NOMO-1 (cell line): ENCODE data around the gene TBC1D22A.
A peak's percentile ranks its signal among the peaks of the same experiment; 100 is the strongest.

ENCODE experiments used
- DNase-seq, 2 experiments: peaks; one replicate each; lab custom pipeline; 2025; ENCODE audit not compliant: unreplicated experiment in 2 of 2; lab: John Stamatoyannopoulos, UW

TBC1D22A gene

GRCh38 chr22:46792841-46793261, 30.4 kb downstream of the TBC1D22A start:
- DNase-seq, result no peak

- no peak for DNase-seq
Observed at GRCh38 chr22:46793497-46793896, 31.0 kb downstream of the TBC1D22A start.

GRCh38 chr22:46794067-46794466, 31.6 kb downstream of the TBC1D22A start:
- DNase-seq, result no peak

GRCh38 chr22:46794491-46794890, 32.0 kb downstream of the TBC1D22A start:
- no peak for DNase-seq

GRCh38 chr22:46795140-46795539, 32.7 kb downstream of the TBC1D22A start:
- no peak for DNase-seq

GRCh38 chr22:46795845-46796565, 33.6 kb downstream of the TBC1D22A start:
- DNase-seq, result no peak

GRCh38 chr22:46796566-46797195, 34.2 kb downstream of the TBC1D22A start:
- DNase-seq, result no peak

GRCh38 chr22:46797355-46797754, 34.9 kb downstream of the TBC1D22A start:
- no peak for DNase-seq

- DNase-seq, result no peak
Observed at GRCh38 chr22:46798041-46798365, 35.6 kb downstream of the TBC1D22A start.

- DNase-seq, result peak; percentile 15 to 21
Observed at GRCh38 chr22:46798366-46799350, 36.2 kb downstream of the TBC1D22A start.

- no peak for DNase-seq
Observed at GRCh38 chr22:46799626-46800025, 37.2 kb downstream of the TBC1D22A start.

GRCh38 chr22:46800102-46800857, 37.8 kb downstream of the TBC1D22A start:
- no peak for DNase-seq

- DNase-seq, result no peak
Observed at GRCh38 chr22:46801331-46801811, 38.9 kb downstream of the TBC1D22A start.

GRCh38 chr22:46801826-46802607, 39.6 kb downstream of the TBC1D22A start:
- DNase-seq, result no peak

- no peak for DNase-seq
Observed at GRCh38 chr22:46802608-46803027, 40.2 kb downstream of the TBC1D22A start.

- DNase-seq, result peak; percentile 23 to 28
Observed at GRCh38 chr22:46803031-46803880, 40.8 kb downstream of the TBC1D22A start.

- no peak for DNase-seq
Observed at GRCh38 chr22:46803936-46804335, 41.5 kb downstream of the TBC1D22A start.

GRCh38 chr22:46806794-46807193, 44.3 kb downstream of the TBC1D22A start:
- DNase-seq, result no peak

GRCh38 chr22:46807458-46807857, 45.0 kb downstream of the TBC1D22A start:
- no peak for DNase-seq
